ENCODE measurements around the gene TMEM135. TPM values are rescaled to one million over a fixed set of nuclear protein-coding genes. Genes with fewer than 3 reads are reported as not detected.

Gene TMEM135
- polyA plus RNA-seq, 1 of the 3 experiments (the other 2 are of a cell fraction), result 3.0 TPM

GRCh38 chr11:87329172-87329571 is 291.4 kb downstream of the TMEM135 start:
- TF ChIP-seq EP300 (IDR thresholded peaks at IDR 0.05; ENCODE audit: borderline replicate concordance in 1 of 2, low read depth in 1 of 2, low read length in 1 of 2) (no peak), FOXM1 (IDR thresholded peaks at IDR 0.05; ENCODE audit: low read depth) (no peak), SIN3A (IDR thresholded peaks at IDR 0.05; ENCODE audit: borderline replicate concordance, low read depth, low read length) (no peak), MEF2A (IDR thresholded peaks at IDR 0.05; ENCODE audit: borderline replicate concordance, low read depth) (no peak), CHD2 (IDR thresholded peaks at IDR 0.05; ENCODE audit: low read length, partially characterized antibody) (no peak), PBX3 (IDR thresholded peaks at IDR 0.05) (no peak), GATA2 (CRISPR knock-in tag; IDR thresholded peaks at IDR 0.05) (no peak), FOXJ3 (CRISPR knock-in tag; IDR thresholded peaks at IDR 0.05) (no peak), JUND (IDR thresholded peaks at IDR 0.05) (no peak), ZBTB33 (IDR thresholded peaks at IDR 0.05; ENCODE audit: borderline replicate concordance, low read depth) (no peak), RCOR1 (IDR thresholded peaks at IDR 0.05; ENCODE audit: low read length) (no peak), MXI1 (IDR thresholded peaks at IDR 0.05; ENCODE audit: low read depth, low read length) (no peak), USF1 (IDR thresholded peaks at IDR 0.05; ENCODE audit: borderline replicate concordance, low read depth) (no peak), RXRA (IDR thresholded peaks at IDR 0.05; ENCODE audit: borderline replicate concordance, low read depth) (no peak), RAD21 (IDR thresholded peaks at IDR 0.05; ENCODE audit: low read length) (no peak), EZH2phosphoT487 (IDR thresholded peaks at IDR 0.05; ENCODE audit: borderline replicate concordance, low read depth) (no peak), FOSL2 (IDR thresholded peaks at IDR 0.05; ENCODE audit: borderline replicate concordance, low read depth) (no peak), SMC3 (IDR thresholded peaks at IDR 0.05; ENCODE audit: low read depth, low read length) (no peak)
- TF ChIP-seq, protein P1, sequence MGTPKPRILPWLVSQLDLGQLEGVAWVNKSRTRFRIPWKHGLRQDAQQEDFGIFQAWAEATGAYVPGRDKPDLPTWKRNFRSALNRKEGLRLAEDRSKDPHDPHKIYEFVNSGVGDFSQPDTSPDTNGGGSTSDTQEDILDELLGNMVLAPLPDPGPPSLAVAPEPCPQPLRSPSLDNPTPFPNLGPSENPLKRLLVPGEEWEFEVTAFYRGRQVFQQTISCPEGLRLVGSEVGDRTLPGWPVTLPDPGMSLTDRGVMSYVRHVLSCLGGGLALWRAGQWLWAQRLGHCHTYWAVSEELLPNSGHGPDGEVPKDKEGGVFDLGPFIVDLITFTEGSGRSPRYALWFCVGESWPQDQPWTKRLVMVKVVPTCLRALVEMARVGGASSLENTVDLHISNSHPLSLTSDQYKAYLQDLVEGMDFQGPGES (IDR thresholded peaks at IDR 0.05; ENCODE audit: low read depth, low read length), result no peak
- Histone ChIP-seq H3K4me3 (ENCODE audit: low read depth in 2 of 2, low read length in 1 of 2) (no peak overlapping the region), H3K4me1 (ENCODE audit: control insufficient read depth in 1 of 2, insufficient read depth in 2 of 2, low read depth in 1 of 2, low read length in 1 of 2) (peaks cover 5 to 10% of the 10 kb centered on the region in 2 experiments; a peak in 3 of 4 replicates), H3K9me2 (no peaks in the 10 kb centered on the region), H3K36me3 (replicated peaks in 1 of 2; ENCODE audit: control insufficient read depth in 1 of 2, insufficient read depth in 2 of 2, low read length in 1 of 2) (no peaks in the 10 kb centered on the region), H3K79me2 (ENCODE audit: insufficient read depth) (no peaks in the 10 kb centered on the region), H2AFZ (ENCODE audit: low read depth) (no peak overlapping the region), H3K9me3 (no peaks in the 10 kb centered on the region), H3F3A (replicated peaks; ENCODE audit: insufficient read depth) (no peaks in the 10 kb centered on the region), H3K9ac (no peak overlapping the region), H4K20me1 (ENCODE audit: insufficient read depth) (no peaks in the 10 kb centered on the region), H3K27me3 (ENCODE audit: insufficient read depth) (no peaks in the 10 kb centered on the region), H3K27ac (ENCODE audit: low read depth in 2 of 2, low read length in 1 of 2) (no peak overlapping the region), H3K4me2 (no peak overlapping the region)
- CTCF ChIA-PET, result interaction anchor here (1.1 to 1.8 kb wide), 4 partner anchors 8 to 390 kb away, joined by 3 to 6 read pairs (median 3); no protein-coding TSS in a partner anchor
- DNase-seq, result no peak
- WGBS (ENCODE audit: low lambda C conversion rate), result 94% methylated on average over 2 of the region's 2 CpGs
- POLR2A ChIA-PET, result no interaction called here

Measured in SK-N-SH (cell line).